ENCODE measurements around the gene CLEC4D.

- no peak for TF ChIP-seq CTCF (IDR thresholded peaks at IDR 0.05; ENCODE audit: low read depth, low read length, poor library complexity, severe bottlenecking)
- no peak for TF ChIP-seq EZH2phosphoT487 (IDR thresholded peaks at IDR 0.05; ENCODE audit: borderline replicate concordance, low read length)
These were observed 51.4 kb downstream of the CLEC4D start for GRCh38 chr12:8564656-8565055.
